ENCODE measurements around the gene POLR3K.

GRCh38 chr16:85865-86264 is 32.5 kb upstream of the POLR3K start:
- no peak for TF ChIP-seq FEZF1 (tag by site-specific recombination; IDR thresholded peaks at IDR 0.05)
- TF ChIP-seq CTCF (tag by site-specific recombination; IDR thresholded peaks at IDR 0.05), result no peak

Measured in HEK293 (cell line).